HS-5 (cell line): ENCODE data around the gene EFR3B.
"Not testable (repeated sequence)": the region's sequence is repeated elsewhere in the genome, so short reads cannot be mapped to it uniquely, and the experiment has no call there.

Source experiments
- DNase-seq: peaks from one replicate; pipeline ENCODE4 v3.0.0-alpha.2; 2012; ENCODE audit warnings: low read depth

Gene EFR3B

GRCh38 chr2:25072606-25073005 lies 30.7 kb downstream of the EFR3B start:
- no peak for DNase-seq

GRCh38 chr2:25073025-25073424 lies 31.1 kb downstream of the EFR3B start:
- no peak for DNase-seq

- no peak for DNase-seq
Measured at GRCh38 chr2:25073914-25074313, 32.0 kb downstream of the EFR3B start.

- DNase-seq: no peak
Measured at GRCh38 chr2:25074826-25075225, 33.0 kb downstream of the EFR3B start.

GRCh38 chr2:25076749-25077148 lies 34.9 kb downstream of the EFR3B start:
- no peak for DNase-seq

- DNase-seq: no peak
Measured at GRCh38 chr2:25077789-25078169, 35.9 kb downstream of the EFR3B start.

GRCh38 chr2:25078170-25079049 lies 36.5 kb downstream of the EFR3B start:
- DNase-seq: peak; percentile 25

- DNase-seq: no peak
Measured at GRCh38 chr2:25079050-25079635, 37.3 kb downstream of the EFR3B start.

GRCh38 chr2:25081237-25081790 lies 39.4 kb downstream of the EFR3B start:
- DNase-seq: no peak

GRCh38 chr2:25082002-25082622 lies 40.2 kb downstream of the EFR3B start:
- DNase-seq: no peak

GRCh38 chr2:25085761-25086560 lies 44.1 kb downstream of the EFR3B start:
- DNase-seq: no peak

GRCh38 chr2:25088817-25089516 lies 47.1 kb downstream of the EFR3B start:
- no peak for DNase-seq

GRCh38 chr2:25089605-25090315 lies 47.9 kb downstream of the EFR3B start:
- DNase-seq: no peak

- DNase-seq: no peak
Measured at GRCh38 chr2:25090801-25091200, 48.9 kb downstream of the EFR3B start.

- no peak for DNase-seq
Measured at GRCh38 chr2:25091265-25091664, 49.4 kb downstream of the EFR3B start.

GRCh38 chr2:25098056-25098455 lies 56.2 kb downstream of the EFR3B start:
- DNase-seq: no peak

- no peak for DNase-seq
Measured at GRCh38 chr2:25098670-25099486, 57.0 kb downstream of the EFR3B start.

GRCh38 chr2:25102352-25102751 lies 60.5 kb downstream of the EFR3B start:
- DNase-seq: not testable (repeated sequence)

- peak; percentile 76 for DNase-seq
Measured at GRCh38 chr2:25103287-25103871, 61.5 kb downstream of the EFR3B start.
